Fibroblast of mammary gland (primary cell): ENCODE data around the gene NHSL2.
"Not testable (repeated sequence)": the region's sequence is repeated elsewhere in the genome, so short reads cannot be mapped to it uniquely, and the experiment has no call there.

Experiments used
- DNase-seq: peaks from one replicate; pipeline ENCODE4 v3.0.0-alpha.2; 2010; ENCODE audit warnings: low read depth
- H3K4me3 ChIP-seq: 2 replicates; pipeline ENCODE4 v1.5.1; 2011; ENCODE audit warnings: low read depth, mild to moderate bottlenecking, low read length, moderate library complexity; ENCODE audit not compliant: control insufficient read depth
- CTCF ChIP-seq: conservative IDR thresholded peaks from 2 replicates; pipeline ENCODE4 v1.5.1; 2011; ENCODE audit warnings: low read depth, low read length, inconsistent platforms; ENCODE audit not compliant: control insufficient read depth, insufficient read depth

The NHSL2 gene

GRCh38 chrX:72057331-72057730, 146.7 kb downstream of the NHSL2 start:
- no peak for TF ChIP-seq CTCF
- no peak overlapping the region for H3K4me3 ChIP-seq
- peak; percentile 13 for DNase-seq

GRCh38 chrX:72057849-72058248, 147.2 kb downstream of the NHSL2 start:
- no peak for TF ChIP-seq CTCF
- DNase-seq, result no peak
- H3K4me3 ChIP-seq, result no peak overlapping the region

- not testable (repeated sequence) for H3K4me3 ChIP-seq, DNase-seq
Measured at GRCh38 chrX:72058346-72058745, 147.7 kb downstream of the NHSL2 start.

GRCh38 chrX:72060196-72060920, 149.7 kb downstream of the NHSL2 start:
- no peak overlapping the region for H3K4me3 ChIP-seq
- no peak for TF ChIP-seq CTCF
- DNase-seq, result no peak

GRCh38 chrX:72060921-72061490, 150.4 kb downstream of the NHSL2 start:
- DNase-seq, result peak; percentile 28
- no peak overlapping the region for H3K4me3 ChIP-seq
- no peak for TF ChIP-seq CTCF

GRCh38 chrX:72062916-72063315, 152.3 kb downstream of the NHSL2 start:
- no peak for TF ChIP-seq CTCF

GRCh38 chrX:72069350-72070160, 158.9 kb downstream of the NHSL2 start:
- no peak for TF ChIP-seq CTCF
- no peak overlapping the region for H3K4me3 ChIP-seq
- DNase-seq, result no peak

More at GRCh38 chrX:72062916-72063315, 152.3 kb downstream of the NHSL2 start:
- H3K4me3 ChIP-seq, result no peak overlapping the region
- peak; percentile 13 for DNase-seq
